PC-9 (cell line): Measurements from ENCODE around the gene C1orf167.

ENCODE experiments used
- CTCF ChIP-seq: fragments of 200-600 bp; sonication (generic); conservative IDR thresholded peaks from 2 replicates; pipeline ENCODE4 v1.6.1; 2017; ENCODE audit warnings: mixed run types, antibody characterized with exemption, mild to moderate bottlenecking, moderate library complexity
- EZH2 ChIP-seq: fragments of 200-600 bp; sonication (generic); IDR thresholded peaks from 2 replicates; pipeline ENCODE4 v1.8.0; 2017; ENCODE audit warnings: antibody characterized with exemption, low read depth

DNA sequence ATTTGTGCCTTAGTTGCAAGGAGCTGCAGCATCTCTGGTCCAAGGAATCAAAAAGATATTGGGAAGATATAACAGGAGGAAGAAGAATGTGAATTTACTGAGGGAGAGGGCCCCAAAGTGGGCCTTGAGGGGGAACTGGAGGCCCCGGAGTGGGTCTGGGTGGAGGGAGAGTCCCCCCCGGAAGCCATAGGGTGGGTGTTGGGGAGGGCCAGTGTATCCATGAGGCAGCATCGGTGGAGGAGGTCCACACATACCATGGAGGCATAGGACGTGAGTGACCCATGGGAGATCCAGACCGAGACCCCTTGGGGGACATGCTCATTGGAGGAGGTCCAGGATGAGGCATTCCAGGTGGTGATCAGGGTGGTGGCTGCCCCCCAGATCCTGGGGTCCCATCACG, 708 bp upstream of the C1orf167 start:
- no peak for TF ChIP-seq EZH2
- TF ChIP-seq CTCF, result no peak
